ENCODE results near the gene MPV17. TPM values are rescaled to one million over a fixed set of nuclear protein-coding genes. Genes with fewer than 3 reads are reported as not detected.
A peak's percentile ranks its signal among the peaks of the same experiment; 100 is the strongest.
"Not testable (repeated sequence)": the region's sequence is repeated elsewhere in the genome, so short reads cannot be mapped to it uniquely, and the experiment has no call there.

Gene MPV17
- total RNA-seq, 1 donor from 2014 or later: 37.2 TPM

- intact Hi-C loops (cut with DNase I): loop anchor here (5.0 kb wide), 1 partner anchor 173 kb away; no protein-coding TSS in a partner anchor
- DNase-seq (no peak), ATAC-seq (ENCODE audit: poor library complexity) (no peak)
Observed at GRCh38 chr2:27275211-27276150, 47.4 kb downstream of the MPV17 start, which contains the start of gene DNAJC5G. Gene DNAJC5G, plus strand, starts transcription at chr2:27275433. Its CDS starts 1,296 bp downstream, at chr2:27276729.

DNA sequence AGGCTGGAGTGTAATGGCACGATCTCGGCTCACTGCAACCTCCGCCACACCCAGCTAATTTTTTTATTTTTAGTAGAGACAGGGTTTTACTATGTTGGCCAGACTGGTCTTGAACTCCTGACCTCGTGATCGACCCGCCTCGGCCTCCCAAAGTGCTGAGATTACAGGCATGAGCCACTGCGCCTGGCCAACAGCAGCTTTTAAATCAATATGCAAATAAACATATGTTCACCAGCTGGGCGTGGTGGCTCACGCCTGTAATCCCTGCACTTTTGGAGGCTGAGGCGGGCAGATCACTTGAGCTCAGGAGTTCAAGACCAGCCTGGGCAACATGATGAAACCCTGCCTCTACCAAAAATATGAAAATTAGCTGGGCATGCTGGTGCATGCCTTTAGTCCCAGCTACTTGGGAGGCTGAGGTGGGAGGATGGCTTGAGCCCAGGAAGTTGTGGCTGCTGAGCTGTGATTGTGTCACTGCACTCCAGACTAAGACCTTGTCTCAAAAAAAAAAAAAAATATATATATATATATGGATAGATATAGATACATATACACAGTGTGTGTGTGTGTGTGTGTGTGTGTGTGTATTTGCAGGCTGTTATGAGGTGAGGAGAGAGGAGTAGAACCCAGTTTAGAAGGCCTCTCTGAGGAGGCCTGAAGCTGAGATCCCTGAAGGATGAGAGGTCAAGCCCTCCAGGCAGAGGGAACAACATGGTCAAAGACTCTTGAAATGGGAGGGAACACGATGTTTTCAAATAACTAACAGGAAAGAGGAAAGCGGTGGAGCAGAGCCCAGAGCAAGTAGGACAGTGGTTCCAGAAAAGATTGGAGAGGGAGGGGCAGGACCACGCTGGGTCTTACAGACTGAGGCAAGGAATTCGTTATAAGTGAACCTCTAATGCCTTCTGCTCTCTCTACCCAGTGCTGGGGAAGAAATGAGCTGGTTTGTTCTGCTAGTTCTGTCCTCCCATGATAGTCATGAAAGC is 50.1 kb downstream of the MPV17 start:
- intact Hi-C loops (cut with DNase I); DNase-seq: not testable (repeated sequence)
- ATAC-seq (ENCODE audit: poor library complexity): peak; percentile 4

- intact Hi-C loops (cut with DNase I): no loop called here
- DNase-seq (peak; percentile 57), ATAC-seq (ENCODE audit: poor library complexity) (peak; percentile 91)
Observed at GRCh38 chr2:27271631-27272340, 51.1 kb downstream of the MPV17 start.

DNA sequence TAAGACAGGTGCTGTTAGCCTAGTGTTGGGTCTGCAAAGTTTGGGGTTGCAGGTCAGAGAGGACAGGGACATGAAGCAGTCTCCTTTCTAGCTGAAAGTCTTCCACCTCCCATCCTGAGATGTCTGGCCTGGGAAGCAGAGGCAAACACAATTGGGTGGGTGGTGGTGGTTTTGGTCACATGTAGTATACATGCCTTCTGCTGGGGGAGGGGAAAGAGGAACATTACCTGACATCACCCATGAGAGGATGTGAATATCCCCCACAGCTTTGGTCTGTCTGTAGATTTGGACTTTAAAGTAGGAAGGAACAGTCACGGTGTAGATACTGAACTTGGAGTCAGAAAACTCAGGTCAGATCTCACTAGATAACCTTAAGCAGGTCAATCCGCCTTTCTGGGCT is 52.2 kb downstream of the MPV17 start:
- ATAC-seq (ENCODE audit: poor library complexity) (no peak), DNase-seq (no peak)
- intact Hi-C loops (cut with DNase I): no loop called here

DNA sequence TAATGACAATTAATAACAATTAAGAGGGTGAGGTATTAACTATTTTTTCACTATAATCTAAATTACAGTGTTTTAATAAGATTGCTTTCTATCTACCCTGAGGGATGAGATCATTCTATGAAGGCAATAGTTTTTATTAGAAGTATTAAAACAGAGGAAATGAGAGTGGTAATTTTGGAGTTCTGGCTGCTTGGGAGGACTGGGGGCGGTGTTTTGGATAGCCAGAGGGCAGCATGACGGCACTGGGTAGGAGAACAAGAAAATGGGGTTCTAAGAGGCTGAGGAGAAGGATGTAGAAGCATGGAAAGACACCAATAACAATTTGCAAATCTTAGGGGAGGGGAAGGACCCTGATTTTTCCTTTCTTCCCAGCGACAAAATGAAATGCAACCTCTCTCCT is 52.8 kb downstream of the MPV17 start:
- intact Hi-C loops (cut with DNase I): no loop called here
- no peak for ATAC-seq (ENCODE audit: poor library complexity)
- DNase-seq: no peak

GRCh38 chr2:27268296-27268695 is 54.6 kb downstream of the MPV17 start:
- ATAC-seq (ENCODE audit: poor library complexity); intact Hi-C loops (cut with DNase I); DNase-seq: not testable (repeated sequence)

- DNase-seq (no peak), ATAC-seq (ENCODE audit: poor library complexity) (no peak)
- intact Hi-C loops (cut with DNase I): no loop called here
Observed at GRCh38 chr2:27265536-27265870, 57.4 kb downstream of the MPV17 start.

DNA sequence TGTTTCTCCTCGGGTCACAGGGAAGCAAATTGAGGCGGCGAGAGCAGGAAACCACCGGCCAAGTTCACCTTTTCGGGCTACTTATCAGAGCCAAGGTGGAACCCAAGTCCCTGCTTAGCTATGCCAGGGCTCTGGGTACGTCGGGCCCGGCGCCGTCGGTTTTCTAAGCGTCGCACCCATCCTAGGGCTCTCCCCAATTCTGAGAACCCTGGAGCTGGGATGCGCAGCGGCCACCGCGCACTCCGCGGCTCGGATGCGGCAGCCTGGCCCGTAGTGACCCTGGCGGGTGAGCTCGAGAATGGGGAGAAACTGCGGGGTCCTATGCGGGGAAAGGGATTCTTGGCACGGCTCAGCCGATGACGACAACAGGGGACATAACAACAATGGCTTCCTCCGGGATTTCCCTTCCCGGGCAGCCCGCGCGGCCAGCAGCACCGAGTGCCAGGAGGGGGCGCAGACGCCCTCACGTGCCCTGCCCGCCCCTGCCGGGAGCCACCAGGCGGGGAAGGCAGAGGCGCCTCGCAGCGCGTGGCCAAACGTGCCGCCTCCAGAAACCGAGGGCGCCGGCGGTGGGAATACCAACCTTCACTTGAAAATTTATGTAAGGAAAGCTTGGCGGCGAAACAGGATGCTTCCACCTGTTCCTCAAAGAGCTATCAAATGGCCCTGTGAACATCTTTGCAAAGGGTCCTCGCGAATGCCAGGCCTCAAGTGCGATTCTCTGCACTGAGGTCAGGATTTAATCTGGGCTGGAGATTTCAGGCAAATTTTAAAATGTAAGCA is 58.0 kb downstream of the MPV17 start:
- ATAC-seq (ENCODE audit: poor library complexity): peak; percentile 80
- DNase-seq: peak; percentile 83
- intact Hi-C loops (cut with DNase I): no loop called here

- intact Hi-C loops (cut with DNase I): no loop called here
- DNase-seq: no peak
- peak; percentile 49 for ATAC-seq (ENCODE audit: poor library complexity)
Observed at GRCh38 chr2:27264253-27264752, 58.6 kb downstream of the MPV17 start.

- ATAC-seq (ENCODE audit: poor library complexity) (no peak), DNase-seq (no peak)
- intact Hi-C loops (cut with DNase I): no loop called here
Observed at GRCh38 chr2:27263287-27264252, 59.3 kb downstream of the MPV17 start.

GRCh38 chr2:27262379-27263286 is 60.3 kb downstream of the MPV17 start, which contains the start of gene SLC30A3:
Gene SLC30A3, minus strand, starts transcription at chr2:27263047. Its CDS starts 141 bp downstream, at chr2:27262906.
- peak; percentile 78 for DNase-seq
- ATAC-seq (ENCODE audit: poor library complexity): peak; percentile 89
- intact Hi-C loops (cut with DNase I): no loop called here

DNA sequence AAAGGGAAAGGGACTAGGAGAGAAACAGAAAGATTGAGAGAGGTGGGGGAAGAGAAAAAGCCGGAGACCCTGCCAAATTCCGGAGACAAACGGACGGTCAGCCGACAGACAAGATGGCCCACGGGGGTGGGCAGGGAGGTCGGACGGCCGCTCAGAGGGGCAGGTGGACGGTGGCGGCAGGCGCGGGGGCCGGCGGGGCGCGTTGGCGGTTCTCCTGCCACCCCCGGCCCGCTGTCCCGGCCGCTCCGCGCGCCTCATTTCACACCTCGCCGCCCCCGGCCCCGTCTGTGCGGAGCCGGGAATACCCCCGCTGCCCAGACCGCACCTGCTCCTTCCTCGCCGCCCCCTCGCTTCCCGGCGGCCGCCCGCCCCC is 61.0 kb downstream of the MPV17 start:
- DNase-seq (no peak), ATAC-seq (ENCODE audit: poor library complexity) (no peak)
- intact Hi-C loops (cut with DNase I): no loop called here

GRCh38 chr2:27261241-27261925 is 61.5 kb downstream of the MPV17 start:
- intact Hi-C loops (cut with DNase I): no loop called here
- DNase-seq: no peak
- no peak for ATAC-seq (ENCODE audit: poor library complexity)

Measured in Right ventricle myocardium superior (tissue), 1 donor.